ENCODE data around the gene DTHD1.
A peak's percentile ranks its signal among the peaks of the same experiment; 100 is the strongest.

DTHD1 gene

DNA sequence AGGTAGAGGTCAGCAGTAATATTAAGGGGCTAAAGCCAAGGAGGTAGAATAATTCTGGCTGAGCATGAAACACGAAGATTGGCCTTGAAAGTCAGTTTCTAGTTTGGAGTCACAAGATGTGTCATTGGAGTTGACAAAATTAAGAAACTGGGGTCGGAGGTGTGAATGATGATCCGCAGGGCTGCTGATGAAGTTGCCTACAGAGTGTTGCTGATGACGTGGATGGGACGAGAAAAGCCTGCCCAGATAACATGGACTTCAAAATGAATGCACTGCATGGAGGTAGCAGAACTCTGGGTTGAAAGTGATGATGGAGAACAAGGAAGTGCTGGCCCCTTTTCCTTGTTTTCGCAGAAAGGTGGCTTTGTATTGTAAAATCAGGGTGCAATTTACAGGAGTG, 60.5 kb downstream of the DTHD1 start:
- DNase-seq (ENCODE audit: low read depth in 1 of 2, low spot score in 1 of 2): no peak

DNA sequence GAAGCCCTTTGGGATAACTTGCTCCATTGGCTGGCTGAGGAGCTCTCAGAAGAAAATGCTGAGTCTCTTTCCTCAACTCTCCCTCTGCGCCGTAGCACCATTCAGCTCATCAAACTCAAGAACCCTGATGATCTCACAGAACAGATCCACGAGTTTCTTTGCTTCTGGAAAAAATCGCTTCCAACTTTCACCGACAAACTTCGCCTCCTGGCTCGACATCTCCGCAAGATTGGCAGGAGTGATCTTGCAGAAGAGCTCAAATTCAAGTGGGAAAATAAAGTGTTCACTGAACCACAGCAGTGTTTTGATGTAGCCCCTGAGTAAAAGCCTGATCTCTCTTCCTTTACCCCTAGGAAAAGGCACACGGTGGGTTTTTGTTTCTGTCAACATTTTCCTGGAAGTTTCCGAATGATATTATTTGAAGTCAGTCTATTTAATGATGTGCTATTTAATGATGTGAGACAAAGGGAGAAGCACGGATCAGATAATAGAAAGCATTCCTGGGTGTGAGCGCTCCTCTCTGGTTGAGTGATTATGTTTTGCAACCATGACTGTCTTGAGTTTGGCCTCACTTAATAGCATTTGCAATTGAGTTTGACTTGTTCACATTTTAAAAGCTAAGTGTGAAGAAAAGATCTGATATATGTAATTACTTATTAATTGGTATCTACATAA, 62.2 kb downstream of the DTHD1 start:
- DNase-seq (ENCODE audit: low read depth in 1 of 2, low spot score in 1 of 2): no peak

DNA sequence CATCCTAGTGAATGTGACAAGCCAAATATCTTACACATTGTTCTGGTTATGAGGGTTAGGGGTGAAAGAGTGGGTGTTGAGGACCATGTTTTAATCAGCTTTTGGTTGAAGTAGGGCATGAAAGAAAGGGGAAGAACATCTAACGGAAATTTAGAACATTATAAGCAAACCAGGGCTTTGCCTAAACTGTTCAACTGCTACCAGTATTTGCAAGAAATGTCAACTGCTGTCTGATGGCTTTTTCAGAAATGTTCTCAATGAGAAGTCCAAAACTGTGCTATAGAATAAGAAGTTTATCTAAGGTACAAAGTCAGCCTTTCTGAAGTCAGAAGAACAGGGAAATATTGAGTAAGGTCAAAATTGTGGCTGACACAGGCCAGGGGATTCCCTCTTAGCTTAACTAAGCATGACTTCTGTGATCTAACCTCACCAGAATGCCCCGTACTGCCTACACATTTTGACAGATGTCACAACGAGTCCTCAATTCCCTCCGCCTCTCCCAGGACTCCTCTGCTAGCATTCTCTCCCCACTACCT, 67.1 kb downstream of the DTHD1 start:
- DNase-seq (ENCODE audit: low read depth in 1 of 2, low spot score in 1 of 2): peak in 1 of 2 donors; percentile 23

DNA sequence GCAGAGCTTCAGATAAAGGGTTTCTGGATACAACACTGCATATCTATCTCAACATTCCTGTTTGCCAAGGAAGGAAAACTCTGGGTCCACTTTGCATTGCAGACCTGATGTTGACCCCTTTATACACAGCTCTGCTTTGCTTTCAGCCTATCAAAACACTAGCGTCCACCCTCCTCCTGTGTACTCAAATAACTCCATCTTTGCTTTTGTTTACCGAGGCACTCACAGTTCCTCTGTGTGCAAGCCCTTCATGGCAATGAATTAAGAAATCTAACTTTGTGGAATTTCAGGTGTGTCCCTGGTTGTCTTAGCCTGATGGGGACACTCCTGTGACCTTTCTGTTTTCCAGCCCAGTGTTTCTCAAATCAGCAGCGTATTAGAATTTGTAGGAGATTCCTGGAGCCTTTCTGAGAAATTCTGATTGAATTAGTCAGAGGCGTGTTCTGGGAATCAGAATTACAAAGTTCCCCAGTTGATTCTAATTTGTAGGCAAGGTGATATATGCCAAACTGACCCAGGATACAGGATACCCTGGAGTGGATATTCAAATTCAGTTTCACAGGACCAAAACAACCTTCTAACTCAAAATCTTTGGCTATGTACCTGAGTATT, 68.6 kb downstream of the DTHD1 start:
- DNase-seq (ENCODE audit: low read depth in 1 of 2, low spot score in 1 of 2): no peak

DNA sequence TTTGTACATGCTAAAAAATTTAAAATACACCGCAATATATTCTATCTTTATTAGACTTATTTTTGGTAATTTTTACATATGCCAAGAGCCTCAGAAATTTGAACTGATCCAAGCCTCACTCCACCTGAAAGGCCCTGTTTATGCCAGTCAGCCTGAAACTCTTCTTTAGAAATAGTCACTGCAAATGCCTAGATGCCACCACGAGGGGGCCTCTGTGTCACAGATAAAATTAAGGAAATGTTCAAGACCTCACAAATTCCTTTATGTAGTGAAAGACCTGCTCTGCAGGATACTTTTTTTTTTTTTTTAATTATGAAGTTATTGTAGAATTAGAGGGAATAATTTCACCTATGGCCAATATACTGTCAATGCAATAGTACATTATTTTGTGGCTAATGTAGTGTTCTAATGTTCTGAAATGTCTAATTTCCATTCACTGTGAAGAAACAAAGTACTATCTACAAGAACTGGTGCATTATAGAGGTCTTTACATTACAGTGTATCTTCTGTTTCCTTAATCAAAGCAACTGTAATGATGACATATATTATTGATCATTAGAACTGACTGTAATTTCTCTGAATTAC, 69.8 kb downstream of the DTHD1 start:
- peak; percentile 33 to 69 for DNase-seq (ENCODE audit: low read depth in 1 of 2, low spot score in 1 of 2)

DNA sequence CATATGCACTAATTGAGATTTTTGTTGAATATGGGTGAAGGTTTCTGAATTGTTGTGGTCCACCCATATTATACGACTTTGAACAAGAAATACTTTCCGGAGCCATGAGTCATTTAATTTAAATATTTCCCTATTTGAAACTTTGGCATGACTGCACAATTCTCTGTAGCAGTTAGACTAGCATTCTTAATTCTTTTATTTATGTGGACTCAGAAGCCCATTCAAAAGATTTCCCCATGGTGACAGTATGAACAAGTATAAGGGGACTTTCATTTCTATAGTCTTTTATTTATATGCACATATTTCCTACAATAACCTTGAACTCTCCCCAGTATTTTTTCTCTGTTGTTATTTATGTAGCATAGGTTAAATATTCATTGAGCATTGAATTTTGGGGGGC, 72.6 kb downstream of the DTHD1 start:
- no peak for DNase-seq (ENCODE audit: low read depth in 1 of 2, low spot score in 1 of 2)

DNA sequence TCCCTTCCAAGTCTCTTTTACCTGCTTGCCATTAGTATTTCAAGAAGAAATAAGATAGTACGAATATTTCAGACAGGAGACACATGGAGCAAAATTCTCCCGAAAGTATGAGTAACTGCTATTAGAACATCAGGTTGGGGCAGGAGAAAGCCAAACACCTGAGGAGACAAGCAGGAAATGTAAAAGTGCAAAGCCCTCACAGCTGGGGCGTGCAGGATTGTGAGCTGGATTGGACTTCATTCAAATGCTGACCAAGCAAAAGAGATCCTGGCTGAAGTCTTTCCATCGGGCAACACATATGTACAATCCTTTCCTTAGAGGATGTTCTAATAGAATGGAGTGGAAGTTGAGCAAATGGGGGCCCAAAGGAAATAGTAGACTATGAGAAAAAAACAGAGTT, 76.8 kb downstream of the DTHD1 start:
- no peak for DNase-seq (ENCODE audit: low read depth in 1 of 2, low spot score in 1 of 2)

DNA sequence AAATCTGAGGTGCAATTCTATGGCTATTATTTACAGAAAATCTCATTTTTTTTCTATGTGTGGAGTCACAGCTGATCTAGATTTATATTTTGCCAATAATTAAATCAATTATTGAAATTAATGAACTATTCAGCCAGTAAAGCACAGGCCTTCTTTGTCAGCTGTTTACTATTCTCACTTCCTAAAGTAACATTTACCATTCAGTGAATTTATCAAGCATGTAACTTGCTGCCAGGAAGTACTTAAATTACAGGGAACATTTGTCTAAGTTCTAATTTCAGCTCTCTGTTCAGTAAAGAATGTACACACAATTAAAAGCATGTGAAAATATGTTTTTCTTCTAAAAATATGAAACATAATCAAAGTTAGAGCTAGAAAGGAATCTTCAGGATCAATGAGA, 79.3 kb downstream of the DTHD1 start:
- no peak for DNase-seq (ENCODE audit: low read depth in 1 of 2, low spot score in 1 of 2)

DNA sequence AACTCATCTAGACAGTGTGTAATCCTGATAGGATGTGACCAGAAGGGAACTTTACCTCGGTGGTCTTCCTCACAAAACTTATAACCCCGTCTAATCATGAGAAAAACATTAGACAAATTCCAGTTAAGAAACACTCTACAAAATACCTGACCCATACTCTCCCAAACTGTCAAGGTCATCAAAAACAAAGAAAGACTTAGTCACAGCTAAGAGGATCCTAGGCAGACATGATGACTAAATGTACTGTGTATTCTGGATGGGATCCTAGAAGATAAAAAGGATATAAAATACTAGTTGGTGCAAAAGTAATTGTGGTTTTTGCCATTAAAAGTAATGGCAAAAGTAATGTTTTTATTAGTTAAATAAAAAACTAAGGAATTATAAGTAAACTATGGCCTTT, 81.6 kb downstream of the DTHD1 start:
- DNase-seq (ENCODE audit: low read depth in 1 of 2, low spot score in 1 of 2): no peak

DNA sequence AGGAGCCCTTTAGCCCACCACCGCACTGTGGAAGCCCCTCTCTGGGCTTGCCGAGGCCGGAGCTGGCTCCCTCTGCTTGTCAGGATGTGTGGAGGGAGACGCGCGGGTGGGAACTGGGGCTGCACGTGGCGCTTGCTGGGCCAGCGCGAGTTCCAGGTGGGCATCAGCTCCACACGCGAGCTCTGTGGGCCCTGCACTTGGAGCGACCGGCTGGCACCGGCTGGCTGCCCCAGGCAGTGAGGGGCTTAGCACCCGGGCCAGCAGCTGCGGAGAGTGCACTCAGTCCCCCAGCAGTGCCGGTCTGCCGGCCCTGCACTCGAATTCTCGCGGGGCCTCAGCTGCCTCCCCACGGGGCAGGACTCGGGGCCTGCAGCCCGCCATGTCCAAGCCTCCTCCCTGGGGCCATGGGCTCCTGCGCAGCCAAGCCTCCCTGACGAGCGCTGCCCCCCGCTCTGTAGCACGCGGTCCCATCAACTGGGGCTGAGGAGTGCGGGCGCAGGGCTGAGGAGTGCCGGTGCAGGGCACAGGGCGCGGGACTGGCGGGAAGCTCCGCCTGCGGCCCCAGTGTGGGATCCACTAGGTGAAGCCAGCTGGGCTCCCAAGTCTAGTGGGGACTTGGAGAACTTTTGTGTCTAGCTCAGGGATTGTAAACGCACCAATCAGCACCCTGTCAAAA, 93.6 kb downstream of the DTHD1 start:
- no peak for DNase-seq (ENCODE audit: low read depth in 1 of 2, low spot score in 1 of 2)

DNA sequence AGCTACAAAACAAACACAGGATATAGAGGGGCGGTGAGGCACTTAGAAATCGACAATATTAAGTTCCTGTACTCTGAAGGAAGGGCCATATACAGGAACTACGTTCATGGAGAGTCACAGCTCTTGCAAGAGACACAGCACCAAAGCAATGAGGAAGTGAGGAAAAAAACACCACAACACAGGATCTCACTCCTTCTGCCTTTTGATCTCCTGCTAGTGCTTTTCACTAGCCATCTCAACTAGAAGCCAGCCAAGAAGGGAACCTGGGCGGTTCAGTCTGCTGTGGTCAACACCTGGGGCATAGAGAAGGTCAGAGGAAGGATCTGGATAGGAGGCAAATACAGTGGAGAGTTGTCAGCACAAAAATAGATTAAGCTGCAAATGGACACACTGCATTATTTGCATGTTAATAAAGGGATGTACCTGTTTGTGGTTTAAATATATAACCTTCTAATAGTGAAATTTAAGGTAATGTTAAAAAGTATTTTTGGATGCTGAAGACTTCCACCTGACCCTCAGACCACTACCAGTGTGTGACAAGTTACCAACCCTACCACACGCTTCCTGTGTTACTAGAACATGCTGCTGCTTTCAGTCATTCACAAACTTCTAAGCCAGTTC, 104.6 kb downstream of the DTHD1 start:
- DNase-seq (ENCODE audit: low read depth in 1 of 2, low spot score in 1 of 2): peak in 1 of 2 donors; percentile 6

DNA sequence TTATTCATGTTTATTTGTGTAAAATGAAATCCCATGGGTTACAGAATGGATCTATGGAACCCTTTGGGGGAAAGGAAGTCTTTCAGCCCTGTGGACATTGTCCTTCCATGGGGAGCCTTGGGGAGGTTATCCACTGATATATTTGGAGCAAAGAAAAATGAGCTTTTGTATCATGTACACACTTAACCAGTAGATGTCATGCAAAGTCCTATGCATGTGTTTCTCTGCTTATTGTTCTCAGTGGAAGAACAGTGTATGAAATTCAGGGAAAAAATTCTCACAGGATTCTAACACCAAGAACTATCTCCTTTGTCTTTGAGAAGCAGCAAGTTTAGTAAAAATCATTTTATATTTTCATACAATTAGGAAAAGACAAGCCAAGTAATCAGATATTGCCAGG, 105.3 kb downstream of the DTHD1 start:
- no peak for DNase-seq (ENCODE audit: low read depth in 1 of 2, low spot score in 1 of 2)

DNA sequence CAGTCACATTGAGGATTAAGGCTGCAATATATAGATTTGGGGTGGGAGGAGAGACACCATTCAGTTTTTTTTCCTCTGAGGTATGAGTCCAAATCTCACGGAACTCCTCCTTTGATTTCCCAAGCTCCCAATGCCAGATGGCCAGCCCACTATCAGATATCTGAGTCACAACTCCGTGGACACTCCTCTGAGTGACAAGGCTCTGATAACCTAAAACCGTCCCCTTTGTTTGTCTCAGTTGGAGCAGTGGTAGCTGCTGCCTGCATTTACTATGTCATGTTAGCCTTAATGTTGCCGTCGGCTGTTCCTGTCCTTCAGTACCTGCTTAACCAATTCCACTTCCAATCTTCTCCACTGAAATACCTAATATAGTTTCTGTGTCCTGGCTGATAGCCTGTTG, 107.3 kb downstream of the DTHD1 start:
- DNase-seq (ENCODE audit: low read depth in 1 of 2, low spot score in 1 of 2): no peak

DNA sequence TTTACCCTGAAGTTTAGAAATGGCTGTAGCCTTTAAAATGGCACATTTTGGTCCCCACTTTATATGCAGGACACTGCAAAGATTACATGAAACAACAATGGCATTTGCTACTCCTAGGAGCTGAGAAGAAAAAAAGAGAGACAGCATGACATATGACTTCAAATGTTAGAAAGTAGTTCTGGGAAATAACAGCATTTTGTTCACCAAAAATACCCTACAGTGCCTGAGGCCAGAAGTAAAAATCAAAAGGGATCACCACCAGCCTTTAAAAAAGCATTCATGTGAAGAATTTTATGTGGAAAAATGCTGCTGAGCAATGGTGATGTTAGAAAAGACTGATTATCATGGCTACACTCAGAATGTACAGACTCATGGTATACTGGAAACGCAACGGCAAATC, 110.0 kb downstream of the DTHD1 start:
- DNase-seq (ENCODE audit: low read depth in 1 of 2, low spot score in 1 of 2): no peak

DNA sequence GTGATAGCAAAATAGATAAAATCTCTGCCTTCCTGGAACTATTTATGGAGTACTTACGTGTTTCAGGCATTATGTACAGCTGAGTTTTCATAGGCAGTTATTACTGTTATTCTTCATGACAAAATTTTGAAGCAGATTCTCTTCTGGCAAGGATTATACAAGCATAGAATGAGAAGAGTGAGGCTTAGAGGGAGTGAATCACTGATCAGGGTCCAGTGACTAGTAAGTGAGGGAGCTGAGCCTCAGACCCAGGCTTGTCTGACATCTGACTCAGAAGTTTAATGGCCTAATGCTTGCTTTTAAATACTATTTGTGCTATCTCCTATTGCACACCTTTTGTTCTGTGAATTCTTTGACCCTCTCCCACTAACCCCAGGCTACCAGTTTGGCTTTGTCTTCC, 110.6 kb downstream of the DTHD1 start:
- no peak for DNase-seq (ENCODE audit: low read depth in 1 of 2, low spot score in 1 of 2)

DNA sequence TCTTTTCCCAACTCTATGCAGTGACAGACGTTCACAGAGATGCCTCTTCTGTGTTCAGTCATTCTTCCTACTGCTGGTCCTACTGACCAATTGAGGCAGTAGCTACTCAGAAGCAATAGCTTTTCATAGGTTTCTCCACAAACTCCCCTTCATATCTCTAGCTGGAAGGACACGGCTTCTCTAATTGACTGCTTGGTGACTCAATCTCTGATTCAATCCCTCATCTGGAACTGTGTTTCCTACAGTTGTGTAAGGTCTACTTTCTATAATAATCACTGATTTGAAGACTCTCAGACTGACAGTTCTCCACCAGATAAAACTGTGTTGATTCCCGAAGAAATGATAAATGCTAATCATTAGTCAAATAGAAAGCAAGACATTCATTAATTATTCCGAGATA, 111.5 kb downstream of the DTHD1 start:
- no peak for DNase-seq (ENCODE audit: low read depth in 1 of 2, low spot score in 1 of 2)
